Measurements from ENCODE around the gene IGHMBP2. TPM values are rescaled to one million over a fixed set of nuclear protein-coding genes. Genes with fewer than 3 reads are reported as not detected.

Gene IGHMBP2
- polyA plus RNA-seq, 1 donor from 2014 or later = 9.5 TPM

DNA sequence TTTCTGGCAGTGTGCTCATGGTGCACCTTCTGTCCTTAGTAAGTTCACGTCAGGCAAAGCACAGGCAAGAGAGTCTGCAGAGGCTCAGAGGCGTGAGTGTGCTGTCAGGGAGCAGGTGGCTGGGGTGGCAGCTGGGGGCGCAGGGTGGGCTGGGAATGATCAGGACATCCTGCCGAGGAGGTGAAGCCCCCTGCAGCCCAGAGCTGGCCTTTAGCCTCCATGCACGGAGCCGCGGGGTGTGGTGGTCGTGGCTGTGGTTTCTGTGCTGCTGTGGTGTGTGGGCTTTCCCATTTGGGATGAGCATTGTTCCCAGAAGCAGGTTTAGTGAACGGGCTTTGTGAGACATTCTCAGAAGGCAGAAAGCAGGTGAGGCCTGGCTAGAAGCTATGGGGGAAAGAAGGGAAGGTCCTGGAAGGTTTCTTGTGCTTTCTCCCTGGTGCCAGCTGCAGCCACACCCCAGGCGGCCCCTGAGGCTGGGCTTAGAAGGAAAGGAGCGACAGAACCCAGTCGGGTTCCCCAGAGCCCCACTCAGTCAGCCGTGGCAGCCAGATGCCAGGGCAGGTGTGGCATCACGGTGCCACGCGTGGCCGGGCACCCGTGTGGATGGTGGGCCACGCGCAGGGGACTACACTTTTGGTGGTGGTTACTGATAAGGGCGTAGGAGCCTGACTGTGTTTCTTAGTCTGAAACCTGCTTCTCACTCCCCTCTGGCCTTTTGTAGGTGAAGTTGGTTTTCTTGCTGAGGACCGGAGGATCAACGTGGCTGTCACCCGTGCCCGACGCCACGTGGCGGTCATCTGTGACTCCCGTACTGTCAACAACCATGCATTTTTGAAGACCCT, 32.0 kb downstream of the IGHMBP2 start:
- H3F3A ChIP-seq (ENCODE audit: insufficient read depth, low read length, poor library complexity, severe bottlenecking) = no peaks in the 10 kb centered on the region
- no peaks in the 10 kb centered on the region for H3K36me3 ChIP-seq (ENCODE audit: insufficient read depth, low read length)
- no peaks in the 10 kb centered on the region for H4K20me1 ChIP-seq (ENCODE audit: insufficient read depth)
- no peaks in the 10 kb centered on the region for H3K9me3 ChIP-seq (ENCODE audit: low read length)
- H3K27ac ChIP-seq (ENCODE audit: low read length) = no peak overlapping the region
- H3K79me2 ChIP-seq (replicated peaks; ENCODE audit: insufficient read depth, low read length) = no peaks in the 10 kb centered on the region
- no peaks in the 10 kb centered on the region for H3K27me3 ChIP-seq (ENCODE audit: insufficient read depth, low read depth, low read length)
- no peak for TF ChIP-seq CTCF (IDR thresholded peaks at IDR 0.05; ENCODE audit: poor library complexity, severe bottlenecking)
- no peak for TF ChIP-seq TAF1 (IDR thresholded peaks at IDR 0.05; ENCODE audit: low read depth)
- TF ChIP-seq REST (IDR thresholded peaks at IDR 0.05; ENCODE audit: borderline replicate concordance) = no peak
- TF ChIP-seq POLR2AphosphoS5 (IDR thresholded peaks at IDR 0.05) = no peak
- no peak for TF ChIP-seq EP300 (conservative IDR thresholded peaks at IDR 0.05; ENCODE audit: poor library complexity, severe bottlenecking)
- no peak for TF ChIP-seq MXI1 (conservative IDR thresholded peaks at IDR 0.05; ENCODE audit: poor library complexity, severe bottlenecking)
- TF ChIP-seq RAD21 (conservative IDR thresholded peaks at IDR 0.05) = no peak
- TF ChIP-seq SMC3 (conservative IDR thresholded peaks at IDR 0.05; ENCODE audit: poor library complexity) = no peak
- no peak for TF ChIP-seq EZH2 (IDR thresholded peaks at IDR 0.05; ENCODE audit: borderline replicate concordance, insufficient read depth, low read length, poor library complexity, severe bottlenecking)
- no peak overlapping the region for H3K4me3 ChIP-seq (ENCODE audit: low read length)
- no peak overlapping the region for H3K9ac ChIP-seq (ENCODE audit: low read length)
- H3K9me2 ChIP-seq (ENCODE audit: insufficient read depth, low read length) = no peaks in the 10 kb centered on the region
- H3K4me2 ChIP-seq (ENCODE audit: low read length) = no peak overlapping the region
- no peak overlapping the region for H2AFZ ChIP-seq (ENCODE audit: low read depth, low read length)

- Histone ChIP-seq H3K9me2 (ENCODE audit: insufficient read depth, low read length) (no peaks in the 10 kb centered on the region), H2AFZ (ENCODE audit: low read depth, low read length) (no peak overlapping the region), H3K27me3 (ENCODE audit: insufficient read depth, low read depth, low read length) (no peaks in the 10 kb centered on the region), H3K36me3 (ENCODE audit: insufficient read depth, low read length) (no peaks in the 10 kb centered on the region), H3K4me2 (ENCODE audit: low read length) (no peak overlapping the region), H3K9ac (ENCODE audit: low read length) (no peak overlapping the region), H3K79me2 (replicated peaks; ENCODE audit: insufficient read depth, low read length) (no peaks in the 10 kb centered on the region), H4K20me1 (ENCODE audit: insufficient read depth) (no peaks in the 10 kb centered on the region), H3K9me3 (ENCODE audit: low read length) (no peaks in the 10 kb centered on the region), H3K4me3 (ENCODE audit: low read length) (no peak overlapping the region), H3F3A (ENCODE audit: insufficient read depth, low read length, poor library complexity, severe bottlenecking) (no peaks in the 10 kb centered on the region), H3K27ac (ENCODE audit: low read length) (no peak overlapping the region)
- TF ChIP-seq MXI1 (conservative IDR thresholded peaks at IDR 0.05; ENCODE audit: poor library complexity, severe bottlenecking) = no peak
- no peak for TF ChIP-seq TAF1 (IDR thresholded peaks at IDR 0.05; ENCODE audit: low read depth)
- TF ChIP-seq POLR2AphosphoS5 (IDR thresholded peaks at IDR 0.05) = no peak
- no peak for TF ChIP-seq REST (IDR thresholded peaks at IDR 0.05; ENCODE audit: borderline replicate concordance)
- no peak for TF ChIP-seq SMC3 (conservative IDR thresholded peaks at IDR 0.05; ENCODE audit: poor library complexity)
- TF ChIP-seq EP300 (conservative IDR thresholded peaks at IDR 0.05; ENCODE audit: poor library complexity, severe bottlenecking) = no peak
- TF ChIP-seq EZH2 (IDR thresholded peaks at IDR 0.05; ENCODE audit: borderline replicate concordance, insufficient read depth, low read length, poor library complexity, severe bottlenecking) = no peak
- TF ChIP-seq RAD21 (conservative IDR thresholded peaks at IDR 0.05) = no peak
- TF ChIP-seq CTCF (IDR thresholded peaks at IDR 0.05; ENCODE audit: poor library complexity, severe bottlenecking) = no peak
Measured at GRCh38 chr11:68936358-68936636, 32.6 kb downstream of the IGHMBP2 start.

Measured in neural cell (in vitro differentiated cells).